Activated CD4-positive, CD25-positive, alpha-beta regulatory T cell (primary cell): Measurements from ENCODE around the gene HERC4.
"Not testable (repeated sequence)": the region's sequence is repeated elsewhere in the genome, so short reads cannot be mapped to it uniquely, and the experiment has no call there.

Source experiments
- DNase-seq, 4 experiments: peaks; one replicate each; lab custom pipeline; 2025; lab: John Stamatoyannopoulos, UW

Gene HERC4

GRCh38 chr10:68047554-68048327, 27.3 kb downstream of the HERC4 start:
- DNase-seq = no peak

- no peak for DNase-seq
Observed at GRCh38 chr10:68047122-68047521, 28.0 kb downstream of the HERC4 start.

GRCh38 chr10:68046642-68047041, 28.4 kb downstream of the HERC4 start:
- no peak for DNase-seq

GRCh38 chr10:68043030-68043429, 32.1 kb downstream of the HERC4 start:
- DNase-seq = no peak

GRCh38 chr10:68032113-68032512, 43.0 kb downstream of the HERC4 start:
- DNase-seq = no peak

- DNase-seq = no peak
Observed at GRCh38 chr10:68027429-68027828, 47.7 kb downstream of the HERC4 start.

GRCh38 chr10:68023292-68023691, 51.8 kb downstream of the HERC4 start:
- no peak for DNase-seq

GRCh38 chr10:68022324-68022723, 52.8 kb downstream of the HERC4 start:
- not testable (repeated sequence) for DNase-seq

GRCh38 chr10:68016519-68016918, 58.6 kb downstream of the HERC4 start:
- DNase-seq = not testable (repeated sequence)

GRCh38 chr10:68010426-68010940, 64.6 kb downstream of the HERC4 start:
- DNase-seq = no peak

- no peak for DNase-seq
Observed at GRCh38 chr10:68007356-68007755, 67.7 kb downstream of the HERC4 start.

GRCh38 chr10:68001539-68001938, 73.5 kb downstream of the HERC4 start:
- DNase-seq = no peak

GRCh38 chr10:68001000-68001399, 74.1 kb downstream of the HERC4 start:
- no peak for DNase-seq

GRCh38 chr10:67990093-67990492, 85.0 kb downstream of the HERC4 start:
- DNase-seq = no peak

GRCh38 chr10:67988606-67989005, 86.5 kb downstream of the HERC4 start:
- DNase-seq = no peak

GRCh38 chr10:67982603-67983002, 92.5 kb downstream of the HERC4 start:
- not testable (repeated sequence) for DNase-seq

GRCh38 chr10:67978749-67979148, 96.3 kb downstream of the HERC4 start:
- no peak for DNase-seq

- DNase-seq = no peak
Observed at GRCh38 chr10:67977251-67977650, 97.8 kb downstream of the HERC4 start.

GRCh38 chr10:67976292-67977245, 98.5 kb downstream of the HERC4 start:
- DNase-seq = no peak

GRCh38 chr10:67975871-67976270, 99.2 kb downstream of the HERC4 start:
- DNase-seq = no peak

GRCh38 chr10:67971311-67971710, 103.8 kb downstream of the HERC4 start:
- no peak for DNase-seq

GRCh38 chr10:67969875-67970274, 105.2 kb downstream of the HERC4 start:
- DNase-seq = no peak

- not testable (repeated sequence) for DNase-seq
Observed at GRCh38 chr10:67966035-67966434, 109.0 kb downstream of the HERC4 start.
